Stimulated activated naive B cell treated with anti-CD40 and anti-IgM and Interleukin-4, amounts not matched to agents 10 μg/mL and 1 μg/mL and 100 μg/mL, for 72 hours (primary cell): Measurements from ENCODE around the gene NPM1.
"Not testable (repeated sequence)": the region's sequence is repeated elsewhere in the genome, so short reads cannot be mapped to it uniquely, and the experiment has no call there.

Source experiments
- ATAC-seq, 2 donors: fragments of 150-1000 bp; cut with Tn5 transposase; replicated peaks; 2 replicates each; pipeline ENCODE4 v1.10.0; 2021; ENCODE audit warnings: moderate library complexity in 1 of 2
- DNase-seq: peaks from one replicate; pipeline ENCODE4 v3.0.0; 2021
- H3K27ac Mint-ChIP-seq: one replicate; pipeline ENCODE4 v1.8.0; 2022; ENCODE audit warnings: mild to moderate bottlenecking, mixed read lengths
- H3K27me3 Mint-ChIP-seq, 2 donors: one replicate each; pipeline ENCODE4 v1.8.0; 2022; ENCODE audit warnings: mixed read lengths in 2 of 2
- H3K36me3 Mint-ChIP-seq, 2 donors: one replicate each; pipeline ENCODE4 v1.8.0; 2022; ENCODE audit warnings: mixed read lengths in 2 of 2, mild to moderate bottlenecking in 1 of 2
- H3K4me1 Mint-ChIP-seq, 2 donors: one replicate each; pipeline ENCODE4 v1.8.0; 2022; ENCODE audit warnings: mixed read lengths in 2 of 2, mild to moderate bottlenecking in 1 of 2
- H3K4me3 Mint-ChIP-seq, 2 donors: one replicate each; pipeline ENCODE4 v1.8.0; 2022; ENCODE audit warnings: mild to moderate bottlenecking in 2 of 2, mixed read lengths in 2 of 2, moderate library complexity in 1 of 2
- H3K9me3 Mint-ChIP-seq, 2 donors: one replicate each; pipeline ENCODE4 v1.8.0; 2022; ENCODE audit warnings: mixed read lengths in 2 of 2, mild to moderate bottlenecking in 1 of 2

Gene NPM1, protein sequence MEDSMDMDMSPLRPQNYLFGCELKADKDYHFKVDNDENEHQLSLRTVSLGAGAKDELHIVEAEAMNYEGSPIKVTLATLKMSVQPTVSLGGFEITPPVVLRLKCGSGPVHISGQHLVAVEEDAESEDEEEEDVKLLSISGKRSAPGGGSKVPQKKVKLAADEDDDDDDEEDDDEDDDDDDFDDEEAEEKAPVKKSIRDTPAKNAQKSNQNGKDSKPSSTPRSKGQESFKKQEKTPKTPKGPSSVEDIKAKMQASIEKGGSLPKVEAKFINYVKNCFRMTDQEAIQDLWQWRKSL

DNA sequence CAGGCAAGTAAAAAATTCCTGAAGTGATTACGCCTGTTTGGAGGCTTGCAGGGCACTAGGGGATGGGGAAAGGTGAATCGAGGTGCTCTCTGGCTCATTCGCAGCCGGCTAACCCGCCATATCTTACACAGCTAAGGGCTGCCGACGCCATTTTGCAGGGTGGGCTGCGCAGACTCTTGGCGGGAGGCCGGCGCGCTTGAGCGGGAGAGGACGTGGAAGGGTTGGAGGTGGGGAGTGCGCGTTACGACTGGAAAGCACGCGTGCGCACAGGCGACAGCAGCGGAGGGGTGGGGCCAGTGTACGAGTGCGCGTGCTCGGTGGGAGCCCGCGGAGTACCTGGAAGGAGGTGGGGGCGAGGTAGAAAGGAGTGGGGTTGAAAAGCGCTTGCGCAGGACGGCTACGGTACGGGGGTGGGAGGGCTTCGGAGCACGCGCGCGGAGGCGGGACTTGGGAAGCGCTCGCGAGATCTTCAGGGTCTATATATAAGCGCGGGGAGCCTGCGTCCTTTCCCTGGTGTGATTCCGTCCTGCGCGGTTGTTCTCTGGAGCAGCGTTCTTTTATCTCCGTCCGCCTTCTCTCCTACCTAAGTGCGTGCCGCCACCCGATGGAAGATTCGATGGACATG lies at the start of gene NPM1:
Gene NPM1 (plus strand): TSS at position 505 of the 625 bp plus-strand sequence. CDS start 100 bp downstream, at position 605.
- H3K36me3 Mint-ChIP-seq = peaks cover 38 to 46% of the 10 kb centered on the region in 2 donors

GRCh38 chr5:171340042-171340441 lies 47.6 kb upstream of the NPM1 start:
- Mint-ChIP-seq H3K9me3 (no peaks in the 10 kb centered on the region), H3K27me3 (peaks cover 29 to 44% of the 10 kb centered on the region in 2 donors), H3K4me1 (no peaks in the 10 kb centered on the region), H3K27ac (no peak overlapping the region), H3K36me3 (no peaks in the 10 kb centered on the region), H3K4me3 (no peak overlapping the region)
- DNase-seq (no peak), ATAC-seq (no peak)

More for the DNA sequence above, at the start of gene NPM1:
- peak; percentile 87 to 88 for ATAC-seq
- DNase-seq = peak; percentile 98
- H3K4me1 Mint-ChIP-seq = peaks cover 22 to 55% of the 10 kb centered on the region in 2 donors
- peak within 1 kb of the TSS; percentile 94 to 95 for H3K4me3 Mint-ChIP-seq
- peak within 1 kb of the TSS; percentile 100 for H3K27ac Mint-ChIP-seq
- peaks cover 0 to 4% of the 10 kb centered on the region in 2 donors for H3K27me3 Mint-ChIP-seq
- H3K9me3 Mint-ChIP-seq = no peaks in the 10 kb centered on the region

- H3K9me3 Mint-ChIP-seq = no peaks in the 10 kb centered on the region
- no peak for ATAC-seq
- H3K4me3 Mint-ChIP-seq = no peak overlapping the region
- H3K27me3 Mint-ChIP-seq = peaks cover 26 to 40% of the 10 kb centered on the region in 2 donors
- no peaks in the 10 kb centered on the region for H3K4me1 Mint-ChIP-seq
- H3K27ac Mint-ChIP-seq = no peak overlapping the region
- DNase-seq = no peak
- no peaks in the 10 kb centered on the region for H3K36me3 Mint-ChIP-seq
Measured at GRCh38 chr5:171340491-171340890, 47.2 kb upstream of the NPM1 start.

DNA sequence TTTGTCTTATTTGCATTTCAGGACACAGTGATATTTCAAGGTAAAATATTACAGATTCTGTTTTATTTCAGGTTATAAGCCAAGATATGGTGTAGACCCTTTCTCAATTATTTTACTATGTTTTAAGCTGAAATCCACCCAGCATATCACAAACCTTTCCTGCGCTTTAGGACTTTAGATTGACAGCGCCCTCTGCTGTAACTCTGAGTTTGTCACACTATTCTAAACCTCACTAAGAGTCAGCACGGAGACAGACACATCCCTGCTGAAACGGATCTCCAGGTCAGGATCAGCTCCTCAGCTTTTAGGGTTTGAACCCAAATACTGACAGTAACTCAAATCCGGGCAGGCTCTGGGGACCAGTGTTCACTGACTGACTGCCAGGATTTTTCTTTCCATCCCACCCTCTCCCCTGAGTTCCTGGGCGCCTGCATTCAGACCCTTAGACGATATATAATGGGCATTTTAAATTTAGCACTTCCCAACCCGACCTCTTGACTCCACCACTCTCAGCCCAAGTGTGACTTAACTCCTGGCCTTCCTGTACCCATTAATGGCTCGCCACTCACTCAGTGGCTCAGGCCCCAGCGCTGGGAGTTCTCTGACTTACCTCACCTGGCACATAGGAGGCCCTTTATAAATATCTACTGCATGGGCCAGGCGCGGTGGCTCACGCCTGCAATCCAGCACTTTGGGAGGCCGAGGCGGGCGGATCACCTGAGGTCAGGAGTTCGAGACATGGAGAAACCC lies 45.1 kb upstream of the NPM1 start:
- Mint-ChIP-seq H3K4me3 (no peak overlapping the region), H3K27me3 (peaks cover 9 to 23% of the 10 kb centered on the region in 2 donors), H3K4me1 (no peaks in the 10 kb centered on the region), H3K9me3 (no peaks in the 10 kb centered on the region), H3K27ac (no peak overlapping the region), H3K36me3 (no peaks in the 10 kb centered on the region)
- peak; percentile 73 to 80 for ATAC-seq
- no peak for DNase-seq

DNA sequence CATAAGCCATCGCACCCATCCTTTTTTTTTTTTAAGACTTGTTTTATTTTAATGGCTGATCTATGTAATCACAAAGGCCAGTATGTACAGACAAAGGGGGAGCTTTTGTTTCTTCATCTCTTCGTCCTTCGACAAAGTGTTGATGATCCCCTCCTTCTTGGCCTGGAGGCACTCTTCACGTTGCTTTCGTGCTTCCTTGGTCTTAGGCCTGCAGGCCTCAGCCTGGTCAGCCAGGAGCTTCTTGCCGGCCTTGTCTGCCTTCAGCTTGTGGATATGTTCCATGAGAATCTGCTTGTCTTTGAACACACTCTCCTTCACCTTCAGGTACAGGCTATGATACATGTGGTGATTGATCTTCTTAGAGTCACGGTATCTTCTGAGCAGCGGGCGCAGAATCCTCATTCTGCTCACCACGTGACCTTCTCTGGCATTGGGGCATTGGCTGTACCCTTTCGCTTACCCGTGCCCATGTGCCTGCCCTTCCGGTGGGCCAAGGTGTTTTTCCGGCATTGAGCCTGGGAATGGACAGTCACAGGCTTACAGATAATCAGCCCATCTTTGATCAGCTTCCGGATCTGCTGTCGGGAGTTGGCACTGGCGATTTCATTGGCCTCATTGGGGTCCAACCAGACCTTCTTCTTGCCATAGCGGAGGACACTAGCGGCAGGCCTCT lies 42.6 kb upstream of the NPM1 start:
- H3K4me1 Mint-ChIP-seq = no peaks in the 10 kb centered on the region
- ATAC-seq (no peak), DNase-seq (no peak)
- H3K27ac Mint-ChIP-seq = no peak overlapping the region
- no peaks in the 10 kb centered on the region for H3K36me3 Mint-ChIP-seq
- no peak overlapping the region for H3K4me3 Mint-ChIP-seq
- peaks cover 0 to 20% of the 10 kb centered on the region in 2 donors for H3K27me3 Mint-ChIP-seq
- H3K9me3 Mint-ChIP-seq = peaks cover 0 to 2% of the 10 kb centered on the region in 2 donors

- peaks cover 0 to 3% of the 10 kb centered on the region in 2 donors for H3K9me3 Mint-ChIP-seq
- no peak overlapping the region for H3K27ac Mint-ChIP-seq
- no peaks in the 10 kb centered on the region for H3K4me1 Mint-ChIP-seq
- H3K36me3 Mint-ChIP-seq = no peaks in the 10 kb centered on the region
- H3K27me3 Mint-ChIP-seq = peaks cover 5 to 20% of the 10 kb centered on the region in 2 donors
- H3K4me3 Mint-ChIP-seq = no peak overlapping the region
- no peak for DNase-seq
- ATAC-seq = no peak
Measured at GRCh38 chr5:171351536-171352073, 36.0 kb upstream of the NPM1 start.

DNA sequence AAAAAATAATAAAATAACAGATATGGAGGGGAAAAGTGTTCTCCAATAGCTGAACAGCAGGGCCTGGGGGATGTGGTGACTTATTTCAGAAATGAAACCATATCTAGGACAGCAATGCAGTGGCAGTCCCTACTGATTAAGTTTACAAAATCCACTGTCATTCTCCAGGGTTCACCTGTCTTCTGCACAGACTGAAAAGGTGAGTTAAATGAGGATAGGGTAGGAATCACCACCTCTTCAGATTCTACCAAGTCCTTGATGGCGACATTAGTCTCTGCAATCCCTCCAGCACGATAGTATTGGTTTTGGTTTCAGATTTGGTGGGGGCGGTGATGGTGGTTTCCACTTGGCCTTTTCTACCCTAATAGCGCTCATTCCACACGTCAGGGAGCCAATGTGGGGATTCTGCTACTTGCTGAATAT lies 32.3 kb upstream of the NPM1 start:
- H3K36me3 Mint-ChIP-seq = no peaks in the 10 kb centered on the region
- H3K4me1 Mint-ChIP-seq = no peaks in the 10 kb centered on the region
- no peaks in the 10 kb centered on the region for H3K9me3 Mint-ChIP-seq
- H3K27me3 Mint-ChIP-seq = peaks cover 6 to 10% of the 10 kb centered on the region in 2 donors
- DNase-seq = peak; percentile 12
- H3K27ac Mint-ChIP-seq = no peak overlapping the region
- ATAC-seq = peak; percentile 45 to 76
- no peak overlapping the region for H3K4me3 Mint-ChIP-seq

DNA sequence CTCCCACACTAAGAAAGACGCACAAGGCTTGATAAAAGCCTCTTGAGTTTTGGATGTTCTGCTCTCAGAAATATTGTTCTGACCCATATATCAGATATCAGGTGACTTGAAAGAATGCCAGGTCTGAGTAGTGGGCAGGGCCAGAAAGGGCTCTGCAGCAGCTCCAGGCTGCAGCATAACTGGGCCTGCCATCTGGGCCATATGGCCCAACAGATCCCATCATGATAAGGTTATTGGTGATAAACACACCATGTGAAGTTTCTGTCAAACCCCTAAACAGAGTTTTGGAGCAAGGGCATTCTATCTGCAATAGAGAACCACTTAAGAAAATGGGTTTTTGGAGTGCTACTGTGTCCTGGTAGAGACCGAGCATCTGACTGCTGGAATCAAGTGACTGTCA lies 29.8 kb upstream of the NPM1 start:
- ATAC-seq (no peak), DNase-seq (no peak)
- H3K9me3 Mint-ChIP-seq = no peaks in the 10 kb centered on the region
- no peaks in the 10 kb centered on the region for H3K4me1 Mint-ChIP-seq
- H3K36me3 Mint-ChIP-seq = no peaks in the 10 kb centered on the region
- no peak overlapping the region for H3K27ac Mint-ChIP-seq
- H3K4me3 Mint-ChIP-seq = no peak overlapping the region
- H3K27me3 Mint-ChIP-seq = peaks cover 5 to 6% of the 10 kb centered on the region in 2 donors

DNA sequence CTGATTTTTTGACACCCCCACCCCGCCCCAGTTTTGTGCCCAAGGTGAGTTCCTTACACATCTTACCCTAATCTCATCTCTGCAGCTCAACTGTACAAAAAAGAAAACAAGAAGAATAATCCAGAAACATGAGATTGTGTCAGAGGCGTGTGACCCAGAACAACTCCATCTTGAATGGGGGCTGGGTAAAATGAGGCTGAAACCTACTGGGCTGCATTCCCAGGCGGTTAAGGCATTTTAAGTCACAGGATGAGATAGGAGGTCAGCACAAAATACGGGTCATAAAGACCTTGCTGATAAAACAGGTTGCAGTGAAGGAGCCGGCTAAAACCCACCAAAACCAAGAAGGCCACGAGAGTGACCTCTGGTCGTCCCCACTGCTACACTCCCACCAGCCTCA lies 26.5 kb upstream of the NPM1 start:
- not testable (repeated sequence) for H3K36me3 Mint-ChIP-seq, H3K4me3 Mint-ChIP-seq, H3K9me3 Mint-ChIP-seq, DNase-seq, H3K27ac Mint-ChIP-seq, ATAC-seq
- Mint-ChIP-seq H3K4me1 (peaks cover 5 to 10% of the 10 kb centered on the region in 2 donors), H3K27me3 (peaks cover 14 to 24% of the 10 kb centered on the region in 2 donors)

- not testable (repeated sequence) for H3K36me3 Mint-ChIP-seq, H3K4me3 Mint-ChIP-seq, H3K9me3 Mint-ChIP-seq, H3K27ac Mint-ChIP-seq, DNase-seq, ATAC-seq
- peaks cover 5 to 15% of the 10 kb centered on the region in 2 donors for H3K4me1 Mint-ChIP-seq
- peaks cover 15 to 32% of the 10 kb centered on the region in 2 donors for H3K27me3 Mint-ChIP-seq
Measured at GRCh38 chr5:171363249-171363648, 24.4 kb upstream of the NPM1 start.

GRCh38 chr5:171363846-171364245 lies 23.8 kb upstream of the NPM1 start:
- H3K36me3 Mint-ChIP-seq = no peaks in the 10 kb centered on the region
- no peak overlapping the region for H3K27ac Mint-ChIP-seq
- peaks cover 15 to 35% of the 10 kb centered on the region in 2 donors for H3K27me3 Mint-ChIP-seq
- no peaks in the 10 kb centered on the region for H3K9me3 Mint-ChIP-seq
- ATAC-seq = peak; percentile 61 to 75
- peaks cover 5 to 15% of the 10 kb centered on the region in 2 donors for H3K4me1 Mint-ChIP-seq
- no peak overlapping the region for H3K4me3 Mint-ChIP-seq
- no peak for DNase-seq

DNA sequence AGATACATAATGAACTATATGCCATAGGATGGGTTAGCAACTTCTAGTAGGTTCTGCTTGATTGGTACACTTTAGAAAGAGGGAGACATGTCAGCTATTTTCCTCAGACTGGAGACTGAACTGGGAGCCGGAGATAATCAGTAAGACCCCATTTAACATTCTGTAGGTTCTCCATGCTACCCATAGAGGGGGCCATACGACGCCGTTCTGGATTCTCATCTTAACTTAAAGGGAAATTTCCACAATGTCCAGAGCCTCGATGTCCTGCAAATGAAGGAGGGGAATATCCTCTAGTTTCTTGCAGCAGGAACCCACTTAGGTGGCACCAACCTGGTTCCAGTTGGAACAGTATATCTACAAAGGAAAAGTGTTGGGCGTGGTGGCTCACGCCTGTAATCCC lies 22.3 kb upstream of the NPM1 start:
- Mint-ChIP-seq H3K9me3 (no peaks in the 10 kb centered on the region), H3K36me3 (no peaks in the 10 kb centered on the region), H3K4me1 (peaks cover 5 to 15% of the 10 kb centered on the region in 2 donors), H3K27me3 (peaks cover 21 to 42% of the 10 kb centered on the region in 2 donors), H3K27ac (no peak overlapping the region), H3K4me3 (no peak overlapping the region)
- ATAC-seq (no peak), DNase-seq (no peak)

DNA sequence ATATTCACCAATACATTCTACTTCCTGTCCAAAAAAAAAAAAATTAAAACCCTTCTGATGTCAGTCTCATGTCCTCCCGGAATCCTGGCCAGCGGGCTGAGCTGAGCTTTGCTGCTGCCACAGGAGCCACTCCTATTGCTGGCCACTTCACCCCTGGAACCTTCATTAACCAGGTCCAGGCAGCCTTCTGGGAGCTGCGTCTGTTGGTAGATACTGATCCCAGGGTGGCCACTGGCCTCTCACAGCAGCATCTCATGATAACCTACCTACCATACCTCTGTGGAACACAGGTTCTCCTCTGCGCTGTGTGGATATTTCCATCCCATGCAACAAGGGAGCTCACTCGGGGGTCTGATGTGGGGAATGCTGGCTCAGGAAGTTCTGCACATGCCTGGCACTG lies 21.0 kb upstream of the NPM1 start:
- ATAC-seq = no peak
- H3K36me3 Mint-ChIP-seq = no peaks in the 10 kb centered on the region
- H3K27me3 Mint-ChIP-seq = peaks cover 29 to 46% of the 10 kb centered on the region in 2 donors
- H3K4me1 Mint-ChIP-seq = peaks cover 5 to 15% of the 10 kb centered on the region in 2 donors
- H3K27ac Mint-ChIP-seq = no peak overlapping the region
- H3K4me3 Mint-ChIP-seq = no peak overlapping the region
- DNase-seq = no peak
- H3K9me3 Mint-ChIP-seq = no peaks in the 10 kb centered on the region
